ENCODE measurements around the gene ZNF334.

ZNF334 gene

DNA sequence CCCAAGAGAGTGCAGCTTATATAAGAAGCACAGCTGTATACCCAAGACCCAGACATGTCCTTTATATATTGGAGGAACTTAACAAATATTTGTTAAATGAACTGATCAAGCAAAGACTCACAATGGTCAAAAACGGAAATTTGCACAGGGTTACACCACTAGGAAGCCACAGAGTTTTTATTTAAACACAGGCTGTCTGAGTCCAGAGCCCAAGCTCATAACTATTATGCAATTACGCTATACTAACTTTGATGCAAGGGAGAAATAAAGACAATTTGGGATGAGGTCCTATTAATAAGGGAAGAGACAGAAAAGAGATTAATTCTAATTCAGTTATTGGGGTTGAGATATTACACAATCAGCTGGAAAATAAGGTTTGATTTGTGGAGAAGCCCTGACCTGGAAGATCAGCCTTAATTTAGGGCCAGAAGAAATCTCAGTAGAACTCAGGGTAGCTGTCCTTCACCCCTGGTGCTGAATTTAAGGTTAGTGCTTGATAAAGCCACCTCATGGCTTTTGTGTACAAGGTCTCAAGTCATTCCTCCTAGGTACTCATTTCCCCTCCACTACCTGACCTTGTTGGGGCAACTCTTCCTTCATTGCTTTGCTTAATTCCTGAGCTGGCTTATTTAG, 10.5 kb upstream of the ZNF334 start:
- TF ChIP-seq, protein P1, sequence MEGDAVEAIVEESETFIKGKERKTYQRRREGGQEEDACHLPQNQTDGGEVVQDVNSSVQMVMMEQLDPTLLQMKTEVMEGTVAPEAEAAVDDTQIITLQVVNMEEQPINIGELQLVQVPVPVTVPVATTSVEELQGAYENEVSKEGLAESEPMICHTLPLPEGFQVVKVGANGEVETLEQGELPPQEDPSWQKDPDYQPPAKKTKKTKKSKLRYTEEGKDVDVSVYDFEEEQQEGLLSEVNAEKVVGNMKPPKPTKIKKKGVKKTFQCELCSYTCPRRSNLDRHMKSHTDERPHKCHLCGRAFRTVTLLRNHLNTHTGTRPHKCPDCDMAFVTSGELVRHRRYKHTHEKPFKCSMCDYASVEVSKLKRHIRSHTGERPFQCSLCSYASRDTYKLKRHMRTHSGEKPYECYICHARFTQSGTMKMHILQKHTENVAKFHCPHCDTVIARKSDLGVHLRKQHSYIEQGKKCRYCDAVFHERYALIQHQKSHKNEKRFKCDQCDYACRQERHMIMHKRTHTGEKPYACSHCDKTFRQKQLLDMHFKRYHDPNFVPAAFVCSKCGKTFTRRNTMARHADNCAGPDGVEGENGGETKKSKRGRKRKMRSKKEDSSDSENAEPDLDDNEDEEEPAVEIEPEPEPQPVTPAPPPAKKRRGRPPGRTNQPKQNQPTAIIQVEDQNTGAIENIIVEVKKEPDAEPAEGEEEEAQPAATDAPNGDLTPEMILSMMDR (IDR thresholded peaks at IDR 0.05; ENCODE audit: borderline replicate concordance, insufficient read depth, low read depth, low read length) = no peak
- no peak overlapping the region for H3K4me3 ChIP-seq (ENCODE audit: low read depth, low read length)

DNA sequence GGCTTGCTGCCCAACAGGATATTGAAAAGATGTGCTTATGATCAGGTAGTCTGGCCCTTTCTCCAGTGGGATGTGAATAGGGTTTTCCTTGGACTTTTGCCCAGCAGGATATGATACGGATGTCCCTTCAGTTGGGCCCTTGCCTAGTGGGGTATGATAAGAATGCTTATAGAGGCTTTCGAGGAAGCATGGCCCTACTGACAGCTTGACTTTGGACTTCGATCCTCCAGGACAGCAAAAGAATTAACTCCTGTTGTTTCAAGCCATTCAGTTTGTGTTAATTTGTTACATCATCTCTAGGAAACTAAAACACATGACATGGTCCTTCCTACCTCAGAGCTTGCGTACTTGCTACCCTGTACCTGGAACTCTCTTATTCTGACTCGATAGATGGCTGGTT, 9.7 kb upstream of the ZNF334 start:
- H3K4me3 ChIP-seq (ENCODE audit: low read depth, low read length) = no peak overlapping the region
- TF ChIP-seq, protein P1 (IDR thresholded peaks at IDR 0.05; ENCODE audit: borderline replicate concordance, insufficient read depth, low read depth, low read length) = no peak

GRCh38 chr20:46520976-46521579, 7.7 kb upstream of the ZNF334 start:
- TF ChIP-seq, protein P1 (IDR thresholded peaks at IDR 0.05; ENCODE audit: borderline replicate concordance, insufficient read depth, low read depth, low read length) = peak; percentile 77
- H3K4me3 ChIP-seq (ENCODE audit: low read depth, low read length) = no peak overlapping the region

DNA sequence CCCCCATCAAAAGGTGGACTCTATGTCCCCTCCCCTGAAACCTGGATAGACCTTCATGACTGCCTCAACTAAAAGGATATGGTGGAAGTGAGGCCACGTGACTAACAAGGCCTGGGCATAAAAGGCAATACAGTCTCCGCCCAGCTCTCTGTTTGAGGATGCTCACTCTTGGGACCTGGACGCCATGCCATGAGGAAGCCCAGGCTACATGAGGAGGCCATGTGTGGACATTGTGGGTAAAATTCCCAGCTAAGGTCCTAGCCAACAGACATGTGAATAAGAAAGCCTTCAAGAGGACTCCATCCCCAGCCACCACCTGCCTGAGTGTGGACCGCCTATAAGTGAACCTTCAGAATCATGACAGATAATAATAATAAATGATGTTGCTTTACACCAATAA, 7.2 kb upstream of the ZNF334 start:
- TF ChIP-seq, protein P1 (IDR thresholded peaks at IDR 0.05; ENCODE audit: borderline replicate concordance, insufficient read depth, low read depth, low read length) = no peak
- no peak overlapping the region for H3K4me3 ChIP-seq (ENCODE audit: low read depth, low read length)

GRCh38 chr20:46519471-46520068, 6.2 kb upstream of the ZNF334 start:
- TF ChIP-seq, protein P1 (IDR thresholded peaks at IDR 0.05; ENCODE audit: borderline replicate concordance, insufficient read depth, low read depth, low read length) = no peak
- no peak overlapping the region for H3K4me3 ChIP-seq (ENCODE audit: low read depth, low read length)

GRCh38 chr20:46509523-46509922, 3.8 kb downstream of the ZNF334 start:
- no peak overlapping the region for H3K4me3 ChIP-seq (ENCODE audit: low read depth, low read length)
- TF ChIP-seq, protein P1 (IDR thresholded peaks at IDR 0.05; ENCODE audit: borderline replicate concordance, insufficient read depth, low read depth, low read length) = no peak
